MM.1S (cell line): ENCODE data around the gene DDN.
A peak's percentile ranks its signal among the peaks of the same experiment; 100 is the strongest.

Experiments
- DNase-seq: peaks from one replicate; pipeline ENCODE4 v3.0.0-alpha.2; 2015
- H2AFZ ChIP-seq: fragments of 300-600 bp; sonication (generic); 2 replicates; pipeline ENCODE4 v1.6.0; 2016; ENCODE audit warnings: antibody characterized with exemption, low read length
- H3F3A ChIP-seq: fragments of 300-600 bp; sonication (generic); 2 replicates; pipeline ENCODE4 v1.6.1; 2016; ENCODE audit warnings: mild to moderate bottlenecking, antibody characterized with exemption, low read length, moderate library complexity, mixed read lengths; ENCODE audit not compliant: insufficient read depth
- H3K27ac ChIP-seq: fragments of 300-600 bp; sonication (generic); 2 replicates; pipeline ENCODE4 v1.5.1; 2016; ENCODE audit warnings: mild to moderate bottlenecking, low read length
- H3K27me3 ChIP-seq: fragments of 300-600 bp; sonication (generic); replicated peaks from 2 replicates; pipeline ENCODE4 v1.6.0; 2016; ENCODE audit warnings: low read length; ENCODE audit not compliant: insufficient read depth
- H3K36me3 ChIP-seq: fragments of 300-600 bp; sonication (generic); replicated peaks from 2 replicates; pipeline ENCODE4 v1.6.1; 2016; ENCODE audit warnings: mild to moderate bottlenecking, low read length, mixed read lengths; ENCODE audit not compliant: insufficient read depth
- H3K4me1 ChIP-seq: fragments of 300-600 bp; sonication (generic); 2 replicates; pipeline ENCODE4 v1.6.1; 2016; ENCODE audit warnings: low read length, mixed read lengths
- H3K4me2 ChIP-seq: fragments of 300-600 bp; sonication (generic); 2 replicates; pipeline ENCODE4 v1.6.0; 2016; ENCODE audit warnings: low read depth, low read length
- H3K4me3 ChIP-seq: fragments of 300-600 bp; sonication (generic); 2 replicates; pipeline ENCODE4 v1.5.1; 2016; ENCODE audit warnings: low read length, mixed read lengths
- H3K79me2 ChIP-seq: fragments of 300-600 bp; sonication (generic); 2 replicates; pipeline ENCODE4 v1.6.1; 2016; ENCODE audit warnings: mixed run types, low read length, mixed read lengths
- H3K9ac ChIP-seq: fragments of 300-600 bp; sonication (generic); 2 replicates; pipeline ENCODE4 v1.6.1; 2016; ENCODE audit warnings: low read length, mixed read lengths
- H3K9me2 ChIP-seq: fragments of 300-600 bp; sonication (generic); replicated peaks from 2 replicates; pipeline ENCODE4 v1.6.1; 2016; ENCODE audit warnings: mild to moderate bottlenecking, low read length, mixed read lengths; ENCODE audit not compliant: insufficient read depth
- H3K9me3 ChIP-seq: fragments of 300-600 bp; sonication (generic); replicated peaks from 2 replicates; pipeline ENCODE4 v1.6.1; 2016; ENCODE audit warnings: mild to moderate bottlenecking, low read length, mixed read lengths; ENCODE audit not compliant: insufficient read depth
- H4K20me1 ChIP-seq: fragments of 300-600 bp; sonication (generic); 2 replicates; pipeline ENCODE4 v1.6.1; 2016; ENCODE audit warnings: mild to moderate bottlenecking, low read length, moderate library complexity, mixed read lengths; ENCODE audit not compliant: insufficient read depth
- EZH2 ChIP-seq: fragments of 300-600 bp; sonication (generic); optimal IDR thresholded peaks from 2 replicates; pipeline ENCODE3; 2017; ENCODE audit warnings: low read depth, mild to moderate bottlenecking, antibody characterized with exemption, low read length, mixed read lengths
- EZH2phosphoT487 ChIP-seq: fragments of 300-600 bp; sonication (generic); IDR thresholded peaks from 2 replicates; pipeline ENCODE4 v1.6.1; 2018; ENCODE audit warnings: antibody characterized with exemption, low read length
- TF ChIP-seq, protein P1 (sequence below): fragments of 300-600 bp; sonication (generic); IDR thresholded peaks from 2 replicates; pipeline ENCODE4 v1.5.1; 2016; ENCODE audit warnings: antibody characterized with exemption, low read length, mixed read lengths

DDN gene

DNA sequence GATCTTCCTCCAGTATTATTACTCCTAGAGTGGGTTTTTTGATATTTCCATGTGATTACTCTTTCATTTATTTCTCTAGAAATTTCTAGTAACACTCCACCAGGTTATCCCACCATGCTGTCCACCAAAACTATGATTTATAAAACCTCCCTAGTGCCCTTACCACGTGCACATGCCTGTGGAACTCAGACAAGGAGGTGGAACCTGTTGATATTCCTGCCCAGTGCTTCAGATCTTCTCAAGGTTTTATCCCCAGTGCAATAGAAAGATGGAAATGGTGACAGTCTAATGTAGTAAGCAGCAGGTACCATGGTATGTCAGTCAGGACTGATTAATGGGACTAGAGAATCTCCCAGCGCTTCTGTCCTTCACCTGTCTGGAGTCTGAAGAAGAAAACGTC lies 38.3 kb downstream of the DDN start:
- Histone ChIP-seq H3K27ac (no peak overlapping the region), H2AFZ (no peak overlapping the region), H3K9ac (no peak overlapping the region), H3F3A (no peaks in the 10 kb centered on the region; the same call in 1 of the 2 replicates), H3K9me3 (no peaks in the 10 kb centered on the region), H3K4me3 (no peak overlapping the region), H3K36me3 (no peaks in the 10 kb centered on the region), H3K79me2 (peaks cover 14% of the 10 kb centered on the region), H3K4me2 (no peak overlapping the region), H4K20me1 (no peaks in the 10 kb centered on the region), H3K4me1 (peaks cover 22% of the 10 kb centered on the region), H3K9me2 (no peaks in the 10 kb centered on the region), H3K27me3 (no peaks in the 10 kb centered on the region)
- no peak for DNase-seq
- TF ChIP-seq EZH2phosphoT487 (no peak), EZH2 (no peak)

DNA sequence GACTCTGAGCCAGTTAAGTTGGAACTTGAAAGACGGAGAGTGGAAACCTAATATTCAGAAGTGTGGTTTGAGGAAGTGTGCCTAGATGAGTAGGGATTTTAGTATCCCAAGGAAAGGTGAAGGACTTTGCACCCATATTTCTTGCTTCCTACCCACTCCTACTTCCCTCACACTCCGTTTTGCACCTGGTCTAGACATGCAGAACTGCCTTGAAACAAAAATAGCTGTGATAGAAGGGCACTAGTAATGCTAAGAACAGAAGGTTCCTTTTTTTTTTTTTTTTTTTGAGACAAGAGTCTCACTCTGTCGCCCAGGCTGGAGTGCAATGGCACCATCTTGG lies 41.2 kb downstream of the DDN start:
- H3K4me3 ChIP-seq = peak overlapping the region; percentile 95
- no peaks in the 10 kb centered on the region for H3K27me3 ChIP-seq
- H2AFZ ChIP-seq = peak overlapping the region; percentile 94
- no peaks in the 10 kb centered on the region; the same call in 1 of the 2 replicates for H3F3A ChIP-seq
- H4K20me1 ChIP-seq = no peaks in the 10 kb centered on the region
- peak overlapping the region; percentile 60; the same call in 1 of the 2 replicates for H3K9ac ChIP-seq
- no peaks in the 10 kb centered on the region for H3K9me3 ChIP-seq
- no peaks in the 10 kb centered on the region for H3K9me2 ChIP-seq
- no peak overlapping the region for H3K27ac ChIP-seq
- H3K79me2 ChIP-seq = peaks cover 39% of the 10 kb centered on the region
- peaks cover 15% of the 10 kb centered on the region for H3K4me1 ChIP-seq
- DNase-seq = no peak
- peak overlapping the region; percentile 85 for H3K4me2 ChIP-seq
- no peaks in the 10 kb centered on the region for H3K36me3 ChIP-seq
- TF ChIP-seq EZH2phosphoT487 (no peak), EZH2 (no peak)
- TF ChIP-seq, protein P1, sequence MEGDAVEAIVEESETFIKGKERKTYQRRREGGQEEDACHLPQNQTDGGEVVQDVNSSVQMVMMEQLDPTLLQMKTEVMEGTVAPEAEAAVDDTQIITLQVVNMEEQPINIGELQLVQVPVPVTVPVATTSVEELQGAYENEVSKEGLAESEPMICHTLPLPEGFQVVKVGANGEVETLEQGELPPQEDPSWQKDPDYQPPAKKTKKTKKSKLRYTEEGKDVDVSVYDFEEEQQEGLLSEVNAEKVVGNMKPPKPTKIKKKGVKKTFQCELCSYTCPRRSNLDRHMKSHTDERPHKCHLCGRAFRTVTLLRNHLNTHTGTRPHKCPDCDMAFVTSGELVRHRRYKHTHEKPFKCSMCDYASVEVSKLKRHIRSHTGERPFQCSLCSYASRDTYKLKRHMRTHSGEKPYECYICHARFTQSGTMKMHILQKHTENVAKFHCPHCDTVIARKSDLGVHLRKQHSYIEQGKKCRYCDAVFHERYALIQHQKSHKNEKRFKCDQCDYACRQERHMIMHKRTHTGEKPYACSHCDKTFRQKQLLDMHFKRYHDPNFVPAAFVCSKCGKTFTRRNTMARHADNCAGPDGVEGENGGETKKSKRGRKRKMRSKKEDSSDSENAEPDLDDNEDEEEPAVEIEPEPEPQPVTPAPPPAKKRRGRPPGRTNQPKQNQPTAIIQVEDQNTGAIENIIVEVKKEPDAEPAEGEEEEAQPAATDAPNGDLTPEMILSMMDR = no peak

DNA sequence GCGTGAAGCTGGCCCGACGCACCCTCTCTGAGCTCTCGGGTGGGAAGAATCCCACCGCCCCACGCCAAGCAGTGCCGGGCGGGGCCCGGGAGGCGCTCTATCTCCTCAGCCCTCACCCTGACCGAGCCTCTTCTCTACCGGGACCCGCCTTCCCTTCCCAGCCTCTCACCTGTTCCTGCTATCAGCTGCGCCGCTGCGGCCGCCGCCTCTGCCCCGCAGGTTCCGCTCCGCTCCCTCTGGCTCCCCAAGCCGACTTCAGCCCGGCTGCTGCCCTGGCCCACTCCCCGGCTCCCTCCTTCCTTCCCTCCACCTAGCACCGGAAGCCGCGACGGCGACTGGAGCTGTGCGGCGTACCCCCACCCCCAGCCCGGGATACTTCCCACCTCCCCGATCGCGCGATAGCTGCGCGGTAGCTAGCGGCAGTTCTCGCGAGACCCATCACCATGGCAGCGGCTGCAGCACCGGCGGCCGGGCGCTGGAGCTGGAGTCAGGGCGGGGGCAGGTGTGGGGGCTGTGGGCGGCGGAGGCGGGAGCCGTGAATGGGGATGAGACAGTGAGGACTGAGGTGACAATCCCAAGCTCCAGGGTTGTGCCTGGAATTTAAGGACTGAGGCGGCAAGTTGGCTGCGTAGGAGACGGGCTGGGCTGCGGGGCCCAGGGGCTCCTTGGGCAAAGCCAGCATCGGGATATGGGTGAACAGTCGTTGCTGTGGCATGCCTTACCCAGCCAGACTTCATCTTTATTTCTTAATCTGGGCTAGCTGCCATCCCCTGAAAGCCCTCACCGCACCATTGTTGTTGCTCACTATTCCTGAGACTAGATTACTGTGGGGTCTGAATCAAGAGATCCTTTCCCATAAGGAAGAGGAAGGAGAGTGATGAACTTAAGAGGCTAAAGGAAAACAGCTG lies 41.8 kb downstream of the DDN start, which contains the start of gene ARF3:
Gene ARF3, minus strand, starts transcription at position 347 of the 908 bp plus-strand sequence. CDS start 16,392 bp downstream, outside the sequence.
- Histone ChIP-seq H4K20me1 (no peaks in the 10 kb centered on the region), H3K36me3 (no peaks in the 10 kb centered on the region), H3K27me3 (no peaks in the 10 kb centered on the region), H3K79me2 (peaks cover 45% of the 10 kb centered on the region), H3K4me2 (peak within 1 kb of the TSS; percentile 85), H2AFZ (peak within 1 kb of the TSS; percentile 94), H3K9me2 (no peaks in the 10 kb centered on the region), H3K27ac (no peak within 1 kb of the TSS), H3K4me3 (peak within 1 kb of the TSS; percentile 95), H3K9ac (peak within 1 kb of the TSS; percentile 60), H3K4me1 (peaks cover 15% of the 10 kb centered on the region), H3F3A (no peaks in the 10 kb centered on the region; the same call in 1 of the 2 replicates), H3K9me3 (no peaks in the 10 kb centered on the region)
- no peak for TF ChIP-seq EZH2
- TF ChIP-seq, protein P1 = no peak
- TF ChIP-seq EZH2phosphoT487 = no peak
- DNase-seq = peak; percentile 93
